Endothelial cell of umbilical vein (primary cell): ENCODE data around the gene ANKRD13B. TPM values are rescaled to one million over a fixed set of nuclear protein-coding genes. Genes with fewer than 3 reads are reported as not detected.

Experiments
- BruUV-seq: library from RNA; stranded (reverse); fragments of 400-500 nt; replicated peaks from 2 replicates; lab custom pipeline; 2021; lab: Mats Ljungman, UMichigan
- CTCF ChIA-PET: fragments of 300-600, 350-600 bp; sonication (Branson Sonifier 250); formaldehyde crosslinking; loops from one replicate; lab custom pipeline; 2021; ENCODE audit warnings: antibody characterized with exemption, inconsistent platforms; lab: Charles Lee
- POLR2A ChIA-PET: fragments of 300-600, 350-600 bp; sonication (Branson Sonifier 250); formaldehyde crosslinking; loops from one replicate; lab custom pipeline; 2021; ENCODE audit warnings: antibody characterized with exemption, inconsistent platforms; lab: Charles Lee
- DNase-seq: peaks from one replicate; pipeline ENCODE4 v3.0.0-alpha.2; 2011; ENCODE audit warnings: low read depth, low spot score
- FAIRE-seq: peaks from 2 replicates; lab custom pipeline; 2011; peaks lifted over from hg19 to GRCh38; lab: Jason Lieb, UNC
- H2AFZ ChIP-seq: 2 replicates; pipeline ENCODE4 v1.6.0; 2012; ENCODE audit warnings: low read depth, low read length, control low read depth, inconsistent platforms
- H3K27ac ChIP-seq: 2 replicates; pipeline ENCODE4 v1.5.1; 2011; ENCODE audit warnings: low read depth, mild to moderate bottlenecking, control low read depth, low read length, moderate library complexity; ENCODE audit not compliant: insufficient read depth
- H3K27me3 ChIP-seq, 2 experiments: 2 replicates each; pipeline versions ENCODE4 v1.6.0 to v1.6.1; 2011; ENCODE audit warnings: low read length in 2 of 2, mixed read lengths in 1 of 2; ENCODE audit not compliant: control insufficient read depth in 2 of 2, insufficient read depth in 2 of 2
- H3K36me3 ChIP-seq, 2 experiments: 2 replicates in 1 of 2; 3 replicates in 1 of 2; pipeline ENCODE4 v1.5.1; 2011; ENCODE audit warnings: low read length in 2 of 2, mild to moderate bottlenecking in 1 of 2, moderate library complexity in 1 of 2; ENCODE audit not compliant: control insufficient read depth in 2 of 2, insufficient read depth in 2 of 2; ENCODE audit errors: extremely low read depth in 1 of 2
- H3K4me1 ChIP-seq: 3 replicates; pipeline ENCODE4 v1.5.1; 2011; ENCODE audit warnings: mild to moderate bottlenecking, low read length; ENCODE audit not compliant: control insufficient read depth, insufficient read depth; ENCODE audit errors: extremely low read depth
- H3K4me2 ChIP-seq: 2 replicates; pipeline ENCODE4 v1.6.1; 2011; ENCODE audit warnings: low read length, control low read depth, mixed read lengths; ENCODE audit not compliant: insufficient read depth
- H3K4me3 ChIP-seq, 3 experiments: fragments of 200-600 bp in 1 of 3; sonication (generic), shearing (Covaris generic) in 1 of 3; replicated peaks in 1 of 3; 2 replicates each; pipeline ENCODE4 v1.5.1; 2011 to 2016; ENCODE audit warnings: control low read depth in 3 of 3, low read length in 3 of 3, mild to moderate bottlenecking in 2 of 3, inconsistent platforms in 1 of 3, low read depth in 1 of 3, moderate library complexity in 1 of 3; ENCODE audit not compliant: insufficient read depth in 1 of 3
- H3K79me2 ChIP-seq: 2 replicates; pipeline ENCODE4 v1.6.0; 2012; ENCODE audit warnings: low read length, inconsistent platforms; ENCODE audit not compliant: control insufficient read depth, insufficient read depth
- H3K9ac ChIP-seq: replicated peaks from 2 replicates; pipeline ENCODE3; 2011; ENCODE audit warnings: low read length, control low read depth; ENCODE audit not compliant: insufficient read depth; ENCODE audit errors: extremely low read depth
- H3K9me1 ChIP-seq: replicated peaks from 3 replicates; pipeline ENCODE4 v1.6.0; 2011; ENCODE audit warnings: mild to moderate bottlenecking, low read length; ENCODE audit not compliant: control insufficient read depth, insufficient read depth; ENCODE audit errors: extremely low read depth
- H3K9me3 ChIP-seq: replicated peaks from 2 replicates; pipeline ENCODE4 v1.5.1; 2012; ENCODE audit warnings: low read length, inconsistent platforms; ENCODE audit not compliant: control insufficient read depth, insufficient read depth
- H4K20me1 ChIP-seq: replicated peaks from 2 replicates; pipeline ENCODE3; 2011; ENCODE audit warnings: mild to moderate bottlenecking, low read length; ENCODE audit not compliant: control insufficient read depth, insufficient read depth; ENCODE audit errors: extremely low read depth
- CTCF ChIP-seq, 2 donors: IDR thresholded peaks; 1 replicate in 1 of 2; 2 replicates in 1 of 2; pipeline ENCODE4 v1.5.1; 2011; ENCODE audit warnings: low read length in 2 of 2, mild to moderate bottlenecking in 2 of 2, moderate library complexity in 2 of 2, control low read depth in 1 of 2, inconsistent platforms in 1 of 2, low read depth in 1 of 2; ENCODE audit not compliant: insufficient read depth in 1 of 2; ENCODE audit errors: extremely low read depth in 1 of 2
- JUN ChIP-seq: IDR thresholded peaks from 2 replicates; pipeline ENCODE4 v1.6.1; 2011; ENCODE audit warnings: borderline replicate concordance, low read depth; ENCODE audit not compliant: insufficient read length, insufficient read depth
- MYC ChIP-seq: IDR thresholded peaks from one replicate; pipeline ENCODE4 v1.6.1; 2011; ENCODE audit warnings: mild to moderate bottlenecking, low read depth, low read length
- POLR2AphosphoS5 ChIP-seq: IDR thresholded peaks from 2 replicates; pipeline ENCODE4 v1.6.1; 2012; ENCODE audit warnings: low read depth, mild to moderate bottlenecking, control low read depth, low read length, moderate library complexity; ENCODE audit not compliant: insufficient read depth
- dilution Hi-C: fragments of 300-500 bp; cut with MboI; formaldehyde crosslinking; loops from one replicate; pipeline ENCODE4 v1.15.0; 2019; ENCODE audit warnings: low sequenced_read_pairs; ENCODE audit not compliant: extremely low pct_ligation_motif_present
- intact Hi-C: fragments of 100-400 bp; cut with micrococcal nuclease; formaldehyde crosslinking; loops from one replicate; pipeline ENCODE4 v1.10.0; 2022
- polyA plus RNA-seq, 4 experiments: library from polyadenylated mRNA; depleted of rRNA in 3 of 4; stranded (reverse) in 3 of 4; unstranded in 1 of 4; fragments of >200 nt; gene quantifications; 2 replicates each; pipeline versions ENCODE4 v1.2.1 to v1.2.3, GENCODE V29; 2011 to 2012; ENCODE audit warnings: missing spikeins in 1 of 4
- total RNA-seq: library from RNA; stranded (reverse); gene quantifications from 2 replicates; pipeline ENCODE4 v1.2.3, GENCODE V29; 2021

Gene ANKRD13B
- total and polyA plus RNA-seq, 2 donors (not counting 3 experiments of a cell fraction or from before 2014, with no cell fraction given): 21.1 to 23.2 TPM

DNA sequence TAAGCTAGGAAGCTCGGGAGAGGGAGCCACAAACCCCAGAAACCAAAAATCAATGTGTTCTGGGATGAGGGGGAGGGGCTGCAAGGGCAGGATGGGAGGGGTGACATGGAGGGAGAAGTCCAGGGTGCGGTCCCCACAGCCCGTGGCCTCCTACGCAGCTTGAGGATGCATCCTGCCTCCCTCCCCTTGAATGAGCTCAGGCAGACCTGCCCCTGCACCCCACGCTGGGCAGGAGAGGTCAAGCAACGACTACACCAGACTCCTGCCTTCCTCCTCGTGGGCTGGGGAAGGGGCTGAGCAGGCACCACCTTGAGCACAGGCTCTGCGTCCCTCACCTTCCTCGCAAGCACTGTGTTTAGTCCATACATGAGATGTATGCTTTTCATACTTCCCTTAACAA lies 3.9 kb downstream of the ANKRD13B start:
- Histone ChIP-seq H3K79me2 (peaks cover 10% of the 10 kb centered on the region), H3K36me3 (no peaks in the 10 kb centered on the region), H3K4me3 (no peak overlapping the region), H3K4me2 (no peak overlapping the region), H3K9ac (no peak overlapping the region), H3K9me1 (no peaks in the 10 kb centered on the region), H3K27ac (no peak overlapping the region), H3K9me3 (no peaks in the 10 kb centered on the region), H3K4me1 (peaks cover 21% of the 10 kb centered on the region), H2AFZ (no peak overlapping the region), H3K27me3 (no peaks in the 10 kb centered on the region), H4K20me1 (no peaks in the 10 kb centered on the region)
- CTCF ChIA-PET: interaction anchor here (1.6 to 9.2 kb wide), 2 partner anchors 20 to 227 kb away, joined by 4 to 120 read pairs; no protein-coding TSS in a partner anchor
- intact Hi-C loops: no loop called here
- DNase-seq: no peak
- dilution Hi-C loops: no loop called here
- FAIRE-seq: no peak
- no peak for TF ChIP-seq JUN
- no peak for TF ChIP-seq MYC
- no peak for TF ChIP-seq CTCF (IDR thresholded peaks at IDR 0.05; ENCODE audit: extremely low read depth in 1 of 2, insufficient read depth in 1 of 2, low read depth in 1 of 2, low read length in 2 of 2)
- TF ChIP-seq POLR2AphosphoS5: no peak
- BruUV-seq: no TSS peak
- POLR2A ChIA-PET: no interaction called here
